GM18873 (cell line): Measurements from ENCODE around the gene ARFRP1.
"Not testable (repeated sequence)": the region's sequence is repeated elsewhere in the genome, so short reads cannot be mapped to it uniquely, and the experiment has no call there.

Experiments
- ATAC-seq: cut with Tn5 transposase; IDR thresholded peaks from one replicate; pipeline ENCODE4 v1.9.1; 2021; ENCODE audit warnings: mild to moderate bottlenecking, moderate library complexity, moderate number of reproducible peaks; ENCODE audit not compliant: unreplicated experiment, low FRiP score

The ARFRP1 gene

GRCh38 chr20:63659370-63659769 is 48.4 kb downstream of the ARFRP1 start:
- no peak for ATAC-seq

- ATAC-seq, result peak; percentile 22
These were observed 49.0 kb downstream of the ARFRP1 start for GRCh38 chr20:63658749-63659187.

- ATAC-seq, result peak; percentile 71
These were observed 49.6 kb downstream of the ARFRP1 start, which contains the start of gene RTEL1 for GRCh38 chr20:63657937-63658748. Gene RTEL1 (plus strand): TSS chr20:63658312. CDS start chr20:63659403, 1,091 bp downstream.

- ATAC-seq, result no peak
These were observed 50.4 kb downstream of the ARFRP1 start for GRCh38 chr20:63657260-63657936.

- ATAC-seq, result no peak
These were observed 51.3 kb downstream of the ARFRP1 start for GRCh38 chr20:63656451-63656850.

GRCh38 chr20:63655249-63655648 is 52.5 kb downstream of the ARFRP1 start:
- no peak for ATAC-seq

- no peak for ATAC-seq
These were observed 53.7 kb downstream of the ARFRP1 start for GRCh38 chr20:63653974-63654668.

GRCh38 chr20:63653041-63653973 is 54.5 kb downstream of the ARFRP1 start, which contains the start of gene STMN3:
Gene STMN3 (minus strand): TSS chr20:63653424. CDS start chr20:63653345, 79 bp downstream.
- no peak for ATAC-seq

- no peak for ATAC-seq
These were observed 55.4 kb downstream of the ARFRP1 start for GRCh38 chr20:63652192-63652980.

- ATAC-seq, result no peak
These were observed 55.9 kb downstream of the ARFRP1 start for GRCh38 chr20:63651942-63652191.

- ATAC-seq, result not testable (repeated sequence)
These were observed 57.3 kb downstream of the ARFRP1 start for GRCh38 chr20:63650486-63650885.

GRCh38 chr20:63648895-63649589 is 58.7 kb downstream of the ARFRP1 start:
- ATAC-seq, result no peak
